Breast epithelium (tissue), 4 donors: Measurements from ENCODE around the gene CNTNAP3. TPM values are rescaled to one million over a fixed set of nuclear protein-coding genes. Genes with fewer than 3 reads are reported as not detected.
"Not testable (repeated sequence)": the region's sequence is repeated elsewhere in the genome, so short reads cannot be mapped to it uniquely, and the experiment has no call there.

Source experiments
- DNase-seq, 2 donors: peaks; one replicate each; pipeline ENCODE4 v3.0.0-alpha.2; 2019; ENCODE audit warnings: low spot score in 2 of 2
- H3K27ac ChIP-seq, 2 donors: fragments of 200-600 bp; sonication (generic) in 1 of 2; one replicate each; pipeline ENCODE4 v1.5.1; 2016 to 2019; ENCODE audit warnings: mild to moderate bottlenecking in 1 of 2
- H3K27me3 ChIP-seq, 2 donors: fragments of 200-600 bp; sonication (generic) in 1 of 2; one replicate each; pipeline versions ENCODE4 v1.5.1 to v1.6.0; 2017 to 2019; ENCODE audit warnings: control low read depth in 1 of 2, mild to moderate bottlenecking in 1 of 2
- H3K36me3 ChIP-seq: fragments of 200-600 bp; one replicate; pipeline ENCODE4 v1.5.1; 2019
- H3K4me1 ChIP-seq, 2 donors: fragments of 200-600 bp; sonication (generic); one replicate each; pipeline ENCODE4 v1.5.1; 2016 to 2019; ENCODE audit warnings: control low read depth in 1 of 2
- H3K4me3 ChIP-seq, 3 donors: fragments of 200-600 bp; sonication (generic); 1 replicate in 2 of 3; 2 replicates in 1 of 3; pipeline ENCODE4 v1.5.1; 2016 to 2019; ENCODE audit warnings: mild to moderate bottlenecking in 3 of 3, moderate library complexity in 2 of 3
- H3K9me3 ChIP-seq, 2 donors: fragments of 200-600 bp; sonication (generic) in 1 of 2; one replicate each; pipeline ENCODE4 v1.5.1; 2016 to 2019; ENCODE audit warnings: control low read depth in 1 of 2
- intact Hi-C: fragments of 100-400 bp; cut with DNase I; formaldehyde crosslinking; loops from one replicate; pipeline ENCODE4 v1.15.1; 2023; ENCODE audit warnings: low total_unique reads
- total RNA-seq, 3 donors: library from RNA; depleted of rRNA; stranded (reverse); fragments of >200 nt; gene quantifications; one replicate each; pipeline ENCODE4 v1.1.0, GENCODE V29; 2016

Gene CNTNAP3
- total RNA-seq, 3 donors from 2014 or later: 2.6 to 23.9 (median 14.4) TPM

DNA sequence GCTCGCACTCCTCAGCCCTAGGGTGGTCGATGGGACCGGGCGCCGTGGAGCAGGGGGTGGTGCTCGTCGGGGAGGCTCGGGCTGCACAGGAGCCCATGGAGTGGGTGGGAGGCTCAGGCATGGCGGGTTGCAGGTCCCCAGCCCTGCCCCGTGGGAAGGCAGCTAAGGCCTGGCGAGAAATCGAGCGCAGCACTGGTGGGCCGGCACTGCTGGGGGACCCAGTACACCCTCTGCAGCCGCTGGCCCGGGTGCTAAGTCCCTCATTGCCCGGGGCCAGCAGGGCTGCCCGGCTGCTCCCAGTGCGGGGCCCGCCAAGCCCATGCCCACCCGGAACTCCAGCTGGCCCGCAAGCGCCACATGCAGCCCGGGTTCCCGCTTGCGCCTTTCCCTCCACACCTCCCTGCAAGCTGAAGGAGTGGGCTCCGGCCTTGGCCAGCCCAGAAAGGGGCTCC is 245.6 kb downstream of the CNTNAP3 start:
- H3K27me3 ChIP-seq, H3K4me3 ChIP-seq, H3K4me1 ChIP-seq, H3K36me3 ChIP-seq, H3K9me3 ChIP-seq, H3K27ac ChIP-seq, intact Hi-C loops, DNase-seq: not testable (repeated sequence)

DNA sequence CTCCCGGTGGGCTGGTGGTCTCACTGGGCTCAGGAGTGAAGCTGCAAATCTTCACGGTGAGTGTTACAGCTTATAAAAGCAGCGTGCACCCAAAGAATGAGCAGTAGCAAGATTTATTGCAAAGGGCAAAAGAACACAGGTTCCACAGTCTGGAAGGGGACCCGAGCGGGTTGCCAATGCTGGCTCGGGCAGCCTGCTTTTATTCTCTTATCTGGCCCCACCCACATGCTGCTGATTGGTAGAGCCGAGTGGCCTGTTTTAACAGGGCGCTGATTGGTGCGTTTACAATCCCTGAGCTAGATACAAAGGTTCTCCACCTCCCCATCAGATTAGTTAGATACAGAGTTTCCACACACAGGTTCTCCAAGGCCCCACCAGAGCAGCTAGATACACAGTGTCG is 246.2 kb downstream of the CNTNAP3 start:
- H3K9me3 ChIP-seq, H3K4me3 ChIP-seq, H3K27ac ChIP-seq, H3K27me3 ChIP-seq, H3K36me3 ChIP-seq, DNase-seq, intact Hi-C loops, H3K4me1 ChIP-seq: not testable (repeated sequence)

DNA sequence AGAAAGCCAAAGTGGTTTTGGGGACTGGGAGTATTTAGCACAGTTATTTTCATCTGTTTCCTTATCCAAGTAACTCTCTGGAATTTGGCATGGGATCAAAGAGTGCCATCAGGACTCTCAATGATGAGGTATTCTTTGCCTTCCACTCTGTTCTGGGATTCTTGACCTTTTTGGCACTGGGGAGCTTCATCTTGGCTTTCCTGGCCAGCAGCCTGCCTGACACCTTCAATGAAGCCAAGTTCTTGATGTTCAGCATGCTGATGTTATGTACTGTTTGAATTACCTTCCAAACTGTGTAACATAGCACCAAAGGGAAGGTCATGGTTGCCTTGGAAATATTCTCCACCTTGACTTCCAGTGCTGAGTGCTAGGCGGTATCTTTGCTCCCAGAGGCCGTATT is 248.8 kb downstream of the CNTNAP3 start:
- H3K36me3 ChIP-seq, H3K4me3 ChIP-seq, intact Hi-C loops, H3K4me1 ChIP-seq, DNase-seq, H3K27ac ChIP-seq, H3K27me3 ChIP-seq, H3K9me3 ChIP-seq: not testable (repeated sequence)

DNA sequence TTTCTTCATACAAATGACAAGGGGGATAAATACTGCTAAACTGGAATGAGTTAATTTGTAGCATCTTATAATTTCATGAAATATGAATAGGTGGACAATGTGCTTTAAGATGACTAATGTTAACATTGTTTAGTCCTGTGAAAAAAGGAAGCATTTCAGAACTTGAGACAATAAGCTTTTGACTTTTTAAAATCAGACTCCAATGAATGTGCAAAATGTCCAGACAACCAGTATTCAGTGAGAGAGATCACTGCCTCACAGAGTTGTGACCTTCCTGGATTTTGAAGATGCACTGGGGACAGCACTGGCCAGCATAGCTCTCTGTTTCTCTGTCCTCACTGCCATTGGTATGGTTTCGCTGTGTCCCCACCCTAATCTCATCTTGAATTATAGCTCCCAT is 249.7 kb downstream of the CNTNAP3 start:
- H3K27ac ChIP-seq, H3K4me1 ChIP-seq, H3K4me3 ChIP-seq, H3K27me3 ChIP-seq, H3K36me3 ChIP-seq, DNase-seq, H3K9me3 ChIP-seq, intact Hi-C loops: not testable (repeated sequence)

DNA sequence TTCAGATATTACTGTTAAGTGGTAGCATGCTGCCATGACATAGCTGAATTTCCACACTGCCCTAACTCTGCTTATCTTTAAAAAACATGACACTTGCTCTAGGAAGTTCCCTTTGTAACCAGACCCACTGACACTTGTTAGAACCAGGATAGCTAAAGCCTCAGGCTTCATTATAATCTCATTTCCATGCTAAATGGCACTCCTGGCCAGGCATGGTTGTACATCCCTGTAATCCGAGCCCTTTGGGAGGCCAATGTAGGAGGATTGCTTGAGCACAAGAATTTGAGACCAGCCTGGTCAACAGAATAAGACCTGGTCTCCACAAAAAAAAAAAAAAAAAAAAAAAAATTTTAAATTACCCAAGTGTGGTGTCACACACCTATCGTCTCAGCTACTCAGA is 254.1 kb downstream of the CNTNAP3 start:
- intact Hi-C loops, H3K4me3 ChIP-seq, DNase-seq, H3K27ac ChIP-seq, H3K36me3 ChIP-seq, H3K27me3 ChIP-seq, H3K9me3 ChIP-seq, H3K4me1 ChIP-seq: not testable (repeated sequence)

DNA sequence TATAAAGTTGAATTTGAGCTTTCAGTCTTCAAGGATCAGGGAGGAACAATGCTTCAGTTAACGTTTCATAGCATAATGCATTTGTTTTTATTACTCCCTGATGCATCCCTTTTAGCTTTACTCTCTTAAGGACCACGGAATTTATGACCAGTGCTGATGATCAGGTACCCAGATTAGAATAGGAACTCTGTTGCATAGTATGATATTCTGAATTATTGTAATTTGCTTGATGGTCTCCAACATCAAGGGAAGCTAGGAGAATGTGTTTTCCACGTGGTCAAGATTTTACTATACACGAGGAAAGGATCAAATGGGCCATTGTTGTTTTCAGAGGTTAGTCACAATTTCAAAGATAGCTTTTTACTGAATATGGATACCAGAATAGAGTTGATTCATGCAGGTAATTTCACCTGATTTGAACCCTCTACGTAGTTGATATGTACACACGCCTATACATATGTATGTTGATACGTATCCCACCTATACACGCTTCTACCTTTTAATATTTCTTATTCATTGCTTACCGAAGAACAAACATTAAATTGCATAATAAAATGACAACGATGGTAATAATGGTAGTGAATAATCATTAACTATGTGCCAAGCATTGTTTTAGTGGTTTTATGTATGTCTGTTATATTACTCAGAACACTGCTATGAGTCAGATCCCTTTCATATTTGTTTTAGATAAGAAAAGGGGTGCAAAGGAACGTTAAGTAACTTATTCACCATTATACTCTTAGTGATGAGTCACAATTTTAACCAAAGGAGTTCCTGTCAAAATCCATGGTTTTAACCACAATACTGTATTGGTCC is 257.6 kb downstream of the CNTNAP3 start:
- H3K27ac ChIP-seq, H3K4me3 ChIP-seq, H3K27me3 ChIP-seq, DNase-seq, H3K4me1 ChIP-seq, H3K9me3 ChIP-seq, H3K36me3 ChIP-seq, intact Hi-C loops: not testable (repeated sequence)

DNA sequence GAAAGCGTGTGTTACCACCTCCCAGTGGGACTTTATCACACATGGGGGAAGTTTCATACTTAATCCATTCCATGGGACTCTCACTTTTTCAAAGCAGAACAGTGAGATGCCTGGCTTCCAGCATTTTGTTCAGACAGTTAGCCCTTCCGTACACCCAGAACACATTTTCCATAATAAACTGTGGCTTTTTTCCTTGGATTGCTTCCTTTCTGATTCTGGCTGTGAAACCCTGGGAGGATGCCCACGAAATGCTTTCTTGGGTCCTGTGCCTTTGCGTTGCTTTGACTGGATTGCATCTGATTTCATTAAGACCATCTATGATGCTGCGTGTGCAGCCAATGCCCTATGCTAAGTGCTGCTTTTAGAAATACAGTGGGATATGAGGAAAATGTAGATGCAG is 259.1 kb downstream of the CNTNAP3 start:
- intact Hi-C loops, H3K9me3 ChIP-seq, H3K27ac ChIP-seq, H3K36me3 ChIP-seq, H3K27me3 ChIP-seq, DNase-seq, H3K4me1 ChIP-seq, H3K4me3 ChIP-seq: not testable (repeated sequence)

DNA sequence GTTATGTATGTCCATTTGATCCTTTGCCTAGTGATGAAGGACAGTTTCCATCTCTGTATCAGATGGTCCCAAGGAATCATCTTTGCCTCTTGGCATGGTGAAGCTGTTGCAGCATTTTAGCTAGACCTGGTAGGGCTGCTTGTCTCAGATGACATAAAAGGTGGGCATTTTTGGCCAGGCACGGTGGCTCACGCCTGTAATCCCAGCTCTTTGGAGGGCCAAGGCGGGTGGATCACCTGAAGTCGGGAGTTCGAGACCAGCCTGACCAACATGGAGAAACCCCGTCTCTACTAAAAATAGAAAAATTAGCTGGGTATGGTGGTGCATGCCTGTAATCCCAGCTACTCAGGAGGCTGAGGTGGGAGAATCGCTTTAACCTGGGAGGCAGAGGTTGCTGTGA is 259.8 kb downstream of the CNTNAP3 start:
- H3K4me1 ChIP-seq, H3K27me3 ChIP-seq, H3K9me3 ChIP-seq, intact Hi-C loops, DNase-seq, H3K36me3 ChIP-seq, H3K4me3 ChIP-seq, H3K27ac ChIP-seq: not testable (repeated sequence)

DNA sequence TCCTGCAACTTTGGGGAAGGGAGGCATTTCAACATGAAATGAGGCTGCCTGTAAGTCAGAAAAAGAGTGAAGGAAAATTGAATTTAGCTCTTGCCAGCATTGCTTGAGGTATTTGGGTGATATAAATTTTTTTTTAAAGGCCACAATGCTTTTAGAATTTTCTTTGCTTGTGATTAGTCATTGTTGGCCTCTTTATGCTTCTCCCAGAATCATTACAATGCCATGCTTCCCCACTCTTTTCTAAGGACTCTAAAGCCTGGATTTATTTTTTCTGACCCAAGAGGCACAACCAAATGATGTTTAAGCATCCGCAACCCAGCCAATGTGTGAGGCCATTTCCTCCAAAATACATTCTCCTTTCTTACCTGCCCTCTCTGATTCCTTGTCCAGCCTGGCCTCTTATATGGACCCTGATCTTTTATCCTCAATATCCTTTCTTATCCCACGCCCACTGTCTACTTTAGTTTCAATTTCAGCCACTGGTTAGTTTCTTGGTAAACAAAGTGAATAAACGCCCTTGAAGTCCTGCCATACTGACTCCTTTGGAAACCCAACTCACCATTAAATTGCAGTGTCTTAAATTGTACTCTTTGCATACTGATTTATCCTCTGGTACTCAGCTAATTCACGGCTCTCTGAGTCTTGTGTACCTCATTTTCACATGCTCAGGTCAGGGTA is 261.9 kb downstream of the CNTNAP3 start:
- H3K4me1 ChIP-seq, H3K27me3 ChIP-seq, DNase-seq, H3K27ac ChIP-seq, H3K4me3 ChIP-seq, H3K9me3 ChIP-seq, intact Hi-C loops, H3K36me3 ChIP-seq: not testable (repeated sequence)

Other genes starting within 250 kb of the CNTNAP3 start
- not detected for gene SPATA31A1, start 67.5 kb upstream of the CNTNAP3 start, total RNA-seq